ENCODE measurements around the gene GALNT9. TPM values are rescaled to one million over a fixed set of nuclear protein-coding genes. Genes with fewer than 3 reads are reported as not detected.

GALNT9 gene
- total RNA-seq, 1 experiment from 2014 or later = 2.6 TPM

GRCh38 chr12:132147423-132148367 lies 181.7 kb downstream of the GALNT9 start:
- no peak for DNase-seq (ENCODE audit: low read depth, low spot score)
- CTCF ChIA-PET = no interaction called here

DNA sequence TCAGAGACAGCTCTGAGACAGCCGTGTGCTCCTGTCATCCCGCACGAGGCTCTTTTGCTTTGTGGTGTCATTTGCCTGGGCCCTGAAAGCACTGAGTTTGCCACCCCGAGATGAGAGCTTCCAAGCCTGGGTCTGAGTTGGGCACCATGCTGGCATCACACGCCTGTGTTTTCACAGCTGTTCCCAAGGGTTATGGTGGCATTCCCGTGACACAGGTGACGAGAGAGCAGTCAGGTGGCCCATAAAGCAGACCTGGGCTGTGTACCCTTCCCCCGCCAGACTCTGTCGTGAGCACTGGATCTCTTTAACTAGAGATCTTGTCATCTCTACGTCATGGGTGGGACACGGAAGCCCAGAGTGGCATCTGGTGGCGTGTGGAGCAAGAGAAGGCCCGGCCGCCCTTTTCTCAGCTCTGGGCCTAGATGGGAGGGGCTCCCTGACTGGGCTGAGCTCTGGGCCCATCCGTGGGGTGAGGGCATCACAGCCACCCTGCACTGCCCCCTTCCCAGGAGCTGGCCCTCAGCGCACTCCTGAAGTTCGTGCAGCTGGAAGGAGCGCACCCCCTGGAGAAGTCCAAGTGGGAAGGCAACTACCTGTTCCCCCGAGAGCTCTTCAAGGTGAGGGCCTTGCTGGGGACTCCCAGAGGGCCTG lies 182.5 kb downstream of the GALNT9 start:
- H3K9ac ChIP-seq (ENCODE audit: low read length) = no peak overlapping the region
- peaks cover 12 to 18% of the 10 kb centered on the region in 2 experiments; a peak in 3 of 4 replicates for H3K4me1 ChIP-seq (ENCODE audit: control insufficient read depth in 1 of 2, insufficient read depth in 2 of 2, low read length in 2 of 2)
- H3K36me3 ChIP-seq (ENCODE audit: control insufficient read depth in 1 of 2, insufficient read depth in 2 of 2, low read length in 2 of 2) = peaks cover 2 to 21% of the 10 kb centered on the region in 2 experiments; a peak in 3 of 4 replicates
- no peak overlapping the region for H3K4me3 ChIP-seq (replicated peaks in 1 of 2; ENCODE audit: low read depth in 1 of 2, low read length in 2 of 2)
- POLR2A ChIA-PET = no interaction called here
- no peaks in the 10 kb centered on the region for H3K27me3 ChIP-seq (ENCODE audit: insufficient read depth, low read length)
- RAD21 ChIA-PET (ENCODE audit: low non-redundant PET in 1 of 2, low total read pairs in 2 of 2, uncharacterized antibody in 2 of 2, unreplicated experiment in 2 of 2) = no interaction called here
- ATAC-seq (no peak), DNase-seq (ENCODE audit: low read depth, low spot score) (no peak)
- no peaks in the 10 kb centered on the region for H3K9me2 ChIP-seq (ENCODE audit: insufficient read depth)
- H3K79me2 ChIP-seq (ENCODE audit: insufficient read depth, low read length) = peaks cover 58% of the 10 kb centered on the region
- CTCF ChIA-PET = no interaction called here
- no TSS peak for BruUV-seq (replicated peaks)
- H4K20me1 ChIP-seq (ENCODE audit: insufficient read depth) = no peaks in the 10 kb centered on the region
- H3K27ac ChIP-seq (ENCODE audit: low read depth, low read length) = no peak overlapping the region
- TF ChIP-seq YY1 (IDR thresholded peaks at IDR 0.05; ENCODE audit: extremely low read depth, insufficient replicate concordance, low read depth, low read length) (no peak), EGR1 (IDR thresholded peaks at IDR 0.05; ENCODE audit: low read depth) (no peak), ATF3 (IDR thresholded peaks at IDR 0.05) (no peak), SRF (IDR thresholded peaks at IDR 0.05; ENCODE audit: low read depth) (no peak), SP1 (IDR thresholded peaks at IDR 0.05; ENCODE audit: low read depth) (no peak), POLR2A (IDR thresholded peaks at IDR 0.05; ENCODE audit: borderline replicate concordance, extremely low read depth, insufficient read depth, insufficient read length) (no peak), EZH2 (IDR thresholded peaks at IDR 0.05) (no peak)
- TF ChIP-seq, protein P1, sequence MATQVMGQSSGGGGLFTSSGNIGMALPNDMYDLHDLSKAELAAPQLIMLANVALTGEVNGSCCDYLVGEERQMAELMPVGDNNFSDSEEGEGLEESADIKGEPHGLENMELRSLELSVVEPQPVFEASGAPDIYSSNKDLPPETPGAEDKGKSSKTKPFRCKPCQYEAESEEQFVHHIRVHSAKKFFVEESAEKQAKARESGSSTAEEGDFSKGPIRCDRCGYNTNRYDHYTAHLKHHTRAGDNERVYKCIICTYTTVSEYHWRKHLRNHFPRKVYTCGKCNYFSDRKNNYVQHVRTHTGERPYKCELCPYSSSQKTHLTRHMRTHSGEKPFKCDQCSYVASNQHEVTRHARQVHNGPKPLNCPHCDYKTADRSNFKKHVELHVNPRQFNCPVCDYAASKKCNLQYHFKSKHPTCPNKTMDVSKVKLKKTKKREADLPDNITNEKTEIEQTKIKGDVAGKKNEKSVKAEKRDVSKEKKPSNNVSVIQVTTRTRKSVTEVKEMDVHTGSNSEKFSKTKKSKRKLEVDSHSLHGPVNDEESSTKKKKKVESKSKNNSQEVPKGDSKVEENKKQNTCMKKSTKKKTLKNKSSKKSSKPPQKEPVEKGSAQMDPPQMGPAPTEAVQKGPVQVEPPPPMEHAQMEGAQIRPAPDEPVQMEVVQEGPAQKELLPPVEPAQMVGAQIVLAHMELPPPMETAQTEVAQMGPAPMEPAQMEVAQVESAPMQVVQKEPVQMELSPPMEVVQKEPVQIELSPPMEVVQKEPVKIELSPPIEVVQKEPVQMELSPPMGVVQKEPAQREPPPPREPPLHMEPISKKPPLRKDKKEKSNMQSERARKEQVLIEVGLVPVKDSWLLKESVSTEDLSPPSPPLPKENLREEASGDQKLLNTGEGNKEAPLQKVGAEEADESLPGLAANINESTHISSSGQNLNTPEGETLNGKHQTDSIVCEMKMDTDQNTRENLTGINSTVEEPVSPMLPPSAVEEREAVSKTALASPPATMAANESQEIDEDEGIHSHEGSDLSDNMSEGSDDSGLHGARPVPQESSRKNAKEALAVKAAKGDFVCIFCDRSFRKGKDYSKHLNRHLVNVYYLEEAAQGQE (IDR thresholded peaks at IDR 0.05; ENCODE audit: low read depth) = no peak
- TF ChIP-seq, protein P2, sequence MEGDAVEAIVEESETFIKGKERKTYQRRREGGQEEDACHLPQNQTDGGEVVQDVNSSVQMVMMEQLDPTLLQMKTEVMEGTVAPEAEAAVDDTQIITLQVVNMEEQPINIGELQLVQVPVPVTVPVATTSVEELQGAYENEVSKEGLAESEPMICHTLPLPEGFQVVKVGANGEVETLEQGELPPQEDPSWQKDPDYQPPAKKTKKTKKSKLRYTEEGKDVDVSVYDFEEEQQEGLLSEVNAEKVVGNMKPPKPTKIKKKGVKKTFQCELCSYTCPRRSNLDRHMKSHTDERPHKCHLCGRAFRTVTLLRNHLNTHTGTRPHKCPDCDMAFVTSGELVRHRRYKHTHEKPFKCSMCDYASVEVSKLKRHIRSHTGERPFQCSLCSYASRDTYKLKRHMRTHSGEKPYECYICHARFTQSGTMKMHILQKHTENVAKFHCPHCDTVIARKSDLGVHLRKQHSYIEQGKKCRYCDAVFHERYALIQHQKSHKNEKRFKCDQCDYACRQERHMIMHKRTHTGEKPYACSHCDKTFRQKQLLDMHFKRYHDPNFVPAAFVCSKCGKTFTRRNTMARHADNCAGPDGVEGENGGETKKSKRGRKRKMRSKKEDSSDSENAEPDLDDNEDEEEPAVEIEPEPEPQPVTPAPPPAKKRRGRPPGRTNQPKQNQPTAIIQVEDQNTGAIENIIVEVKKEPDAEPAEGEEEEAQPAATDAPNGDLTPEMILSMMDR (IDR thresholded peaks at IDR 0.05 in 2 of 3, conservative IDR thresholded peaks at IDR 0.05 in 1 of 3; ENCODE audit: borderline replicate concordance in 1 of 3, insufficient read depth in 1 of 3, low read depth in 2 of 3, low read length in 2 of 3) = no peak
- no peak overlapping the region for H2AFZ ChIP-seq (ENCODE audit: low read depth, low read length, poor library complexity, severe bottlenecking)
- H3K4me2 ChIP-seq (ENCODE audit: low read length) = no peak overlapping the region
- no peaks in the 10 kb centered on the region for H3K9me3 ChIP-seq (ENCODE audit: control insufficient read depth in 1 of 2, insufficient read depth in 1 of 2, low read depth in 1 of 2, low read length in 2 of 2)
- intact Hi-C loops (cut with micrococcal nuclease) = no loop called here

More at GRCh38 chr12:132147423-132148367, 181.7 kb downstream of the GALNT9 start:
- no peaks in the 10 kb centered on the region for H3K9me3 ChIP-seq (ENCODE audit: control insufficient read depth in 1 of 2, insufficient read depth in 1 of 2, low read depth in 1 of 2, low read length in 2 of 2)
- ChIA-PET POLR2A (no interaction called here), RAD21 (ENCODE audit: low non-redundant PET in 1 of 2, low total read pairs in 2 of 2, uncharacterized antibody in 2 of 2, unreplicated experiment in 2 of 2) (no interaction called here)
- no peak overlapping the region for H2AFZ ChIP-seq (ENCODE audit: low read depth, low read length, poor library complexity, severe bottlenecking)
- intact Hi-C loops (cut with micrococcal nuclease) = no loop called here
- H3K27ac ChIP-seq (ENCODE audit: low read depth, low read length) = no peak overlapping the region
- no peak for ATAC-seq
- H3K9ac ChIP-seq (ENCODE audit: low read length) = no peak overlapping the region
- no peaks in the 10 kb centered on the region for H4K20me1 ChIP-seq (ENCODE audit: insufficient read depth)
- peaks cover 10 to 15% of the 10 kb centered on the region in 2 experiments; a peak in 3 of 4 replicates for H3K4me1 ChIP-seq (ENCODE audit: control insufficient read depth in 1 of 2, insufficient read depth in 2 of 2, low read length in 2 of 2)
- H3K36me3 ChIP-seq (ENCODE audit: control insufficient read depth in 1 of 2, insufficient read depth in 2 of 2, low read length in 2 of 2) = peaks cover 0 to 14% of the 10 kb centered on the region in 2 experiments; a peak in 2 of 4 replicates
- no peak for TF ChIP-seq TCF7L2 (IDR thresholded peaks at IDR 0.05; ENCODE audit: borderline replicate concordance, extremely low read depth, insufficient read depth, insufficient read length)
- TF ChIP-seq CEBPB (IDR thresholded peaks at IDR 0.05; ENCODE audit: low read depth) = no peak
- no peak for TF ChIP-seq SP1 (IDR thresholded peaks at IDR 0.05; ENCODE audit: low read depth)
- H3K4me2 ChIP-seq (ENCODE audit: low read length) = no peak overlapping the region
- BruUV-seq (replicated peaks) = no TSS peak
- H3K27me3 ChIP-seq (ENCODE audit: insufficient read depth, low read length) = no peaks in the 10 kb centered on the region
- H3K9me2 ChIP-seq (ENCODE audit: insufficient read depth) = no peaks in the 10 kb centered on the region
- H3K79me2 ChIP-seq (ENCODE audit: insufficient read depth, low read length) = peaks cover 50% of the 10 kb centered on the region
- H3K4me3 ChIP-seq (replicated peaks in 1 of 2; ENCODE audit: low read depth in 1 of 2, low read length in 2 of 2) = no peak overlapping the region

All from HCT116 (cell line).